Measurements from ENCODE around the gene C16orf96. TPM values are rescaled to one million over a fixed set of nuclear protein-coding genes. Genes with fewer than 3 reads are reported as not detected.

C16orf96 gene
- total RNA-seq, 2 experiments from 2014 or later: 0.16 to 0.32 TPM

- intact Hi-C loops (cut with micrococcal nuclease): no loop called here
- Mint-ChIP-seq H3K4me1 (ENCODE audit: low read depth) (no peaks in the 10 kb centered on the region), H3K27ac (no peak overlapping the region), H3K36me3 (ENCODE audit: low read depth) (no peaks in the 10 kb centered on the region), H3K27me3 (no peaks in the 10 kb centered on the region), H3K4me3 (no peak overlapping the region), H3K9me3 (peaks cover 2% of the 10 kb centered on the region)
- ChIA-PET POLR2A (interaction anchor here (1.2 to 1.3 kb wide), 2 partner anchors 11 to 114 kb away, joined by 3 read pairs; no protein-coding TSS in a partner anchor), CTCF (interaction anchor here (1.4 kb wide), 1 partner anchor 85 kb away, joined by 4 read pairs; no protein-coding TSS in a partner anchor)
- no peak for DNase-seq
- no peak for ATAC-seq
- no peak for TF ChIP-seq CTCF (IDR thresholded peaks at IDR 0.05)
Observed at GRCh38 chr16:4591706-4592470, 35.7 kb downstream of the C16orf96 start.

GRCh38 chr16:4593086-4593485 lies 36.9 kb downstream of the C16orf96 start:
- ChIA-PET CTCF (interaction anchor here (0.9 kb wide), 1 partner anchor 8 kb away, joined by 4 read pairs; no protein-coding TSS in a partner anchor), POLR2A (no interaction called here)
- ATAC-seq (no peak), DNase-seq (no peak)
- intact Hi-C loops (cut with micrococcal nuclease): no loop called here
- H3K4me1 Mint-ChIP-seq (ENCODE audit: low read depth): no peaks in the 10 kb centered on the region
- TF ChIP-seq CTCF (IDR thresholded peaks at IDR 0.05): no peak
- peaks cover 1% of the 10 kb centered on the region for H3K9me3 Mint-ChIP-seq
- no peak overlapping the region for H3K27ac Mint-ChIP-seq
- no peaks in the 10 kb centered on the region for H3K27me3 Mint-ChIP-seq
- H3K36me3 Mint-ChIP-seq (ENCODE audit: low read depth): no peaks in the 10 kb centered on the region
- no peak overlapping the region for H3K4me3 Mint-ChIP-seq

GRCh38 chr16:4594433-4595410 lies 38.6 kb downstream of the C16orf96 start:
- TF ChIP-seq CTCF (IDR thresholded peaks at IDR 0.05): no peak
- DNase-seq: no peak
- POLR2A ChIA-PET: no interaction called here
- intact Hi-C loops (cut with micrococcal nuclease): no loop called here
- Mint-ChIP-seq H3K4me1 (ENCODE audit: low read depth) (no peaks in the 10 kb centered on the region), H3K27me3 (no peaks in the 10 kb centered on the region), H3K9me3 (no peaks in the 10 kb centered on the region), H3K36me3 (ENCODE audit: low read depth) (no peaks in the 10 kb centered on the region), H3K27ac (no peak overlapping the region), H3K4me3 (no peak overlapping the region)
- no peak for ATAC-seq
- CTCF ChIA-PET: interaction anchor here (1.2 kb wide), 1 partner anchor 9 kb away, joined by 6 read pairs; no protein-coding TSS in a partner anchor

GRCh38 chr16:4597174-4597573 lies 41.0 kb downstream of the C16orf96 start:
- H3K27ac Mint-ChIP-seq: no peak overlapping the region
- no peak overlapping the region for H3K4me3 Mint-ChIP-seq
- no peaks in the 10 kb centered on the region for H3K4me1 Mint-ChIP-seq (ENCODE audit: low read depth)
- ATAC-seq (no peak), DNase-seq (no peak)
- no peak for TF ChIP-seq CTCF (IDR thresholded peaks at IDR 0.05)
- ChIA-PET POLR2A (no interaction called here), CTCF (interaction anchor here (1.4 kb wide), 1 partner anchor 27 kb away, joined by 3 read pairs; the partner anchor contains the start of gene MGRN1)
- H3K27me3 Mint-ChIP-seq: no peaks in the 10 kb centered on the region
- intact Hi-C loops (cut with micrococcal nuclease): no loop called here
- no peaks in the 10 kb centered on the region for H3K9me3 Mint-ChIP-seq
- no peaks in the 10 kb centered on the region for H3K36me3 Mint-ChIP-seq (ENCODE audit: low read depth)
